Activated T-cell treated with anti-CD3 and anti-CD28 coated beads, Interleukin-2, amount 50 U/mL, for 1 hour (primary cell): ENCODE results near the gene USP4.

Experiments
- DNase-seq: peaks from one replicate; pipeline ENCODE4 v3.0.0-alpha.2; 2020

USP4 gene

GRCh38 chr3:49294343-49294742, 45.5 kb downstream of the USP4 start:
- no peak for DNase-seq

- no peak for DNase-seq
These were observed 55.9 kb downstream of the USP4 start for GRCh38 chr3:49283997-49284396.

DNA sequence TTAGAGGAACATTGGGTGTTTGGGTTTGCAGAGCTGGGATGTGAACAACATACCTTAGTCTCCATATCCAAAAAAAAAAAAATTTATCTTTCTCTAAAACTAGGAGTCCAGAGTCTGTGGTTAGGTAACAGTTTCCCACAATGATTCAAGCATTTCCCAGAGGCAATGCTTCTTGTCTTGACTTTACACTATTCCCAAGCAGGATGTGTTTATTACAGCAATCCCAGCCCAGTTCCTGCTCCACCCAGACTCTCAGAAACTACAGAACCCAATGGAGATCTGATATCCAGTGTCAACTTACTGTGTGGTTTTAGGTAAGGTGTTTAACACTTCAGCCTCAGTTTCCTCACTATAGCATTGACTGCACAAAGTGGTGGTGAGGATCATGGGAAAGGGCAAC, 60.5 kb downstream of the USP4 start:
- no peak for DNase-seq

GRCh38 chr3:49278548-49278947, 61.3 kb downstream of the USP4 start:
- DNase-seq = no peak

GRCh38 chr3:49277383-49277775, 62.5 kb downstream of the USP4 start:
- DNase-seq = no peak

DNA sequence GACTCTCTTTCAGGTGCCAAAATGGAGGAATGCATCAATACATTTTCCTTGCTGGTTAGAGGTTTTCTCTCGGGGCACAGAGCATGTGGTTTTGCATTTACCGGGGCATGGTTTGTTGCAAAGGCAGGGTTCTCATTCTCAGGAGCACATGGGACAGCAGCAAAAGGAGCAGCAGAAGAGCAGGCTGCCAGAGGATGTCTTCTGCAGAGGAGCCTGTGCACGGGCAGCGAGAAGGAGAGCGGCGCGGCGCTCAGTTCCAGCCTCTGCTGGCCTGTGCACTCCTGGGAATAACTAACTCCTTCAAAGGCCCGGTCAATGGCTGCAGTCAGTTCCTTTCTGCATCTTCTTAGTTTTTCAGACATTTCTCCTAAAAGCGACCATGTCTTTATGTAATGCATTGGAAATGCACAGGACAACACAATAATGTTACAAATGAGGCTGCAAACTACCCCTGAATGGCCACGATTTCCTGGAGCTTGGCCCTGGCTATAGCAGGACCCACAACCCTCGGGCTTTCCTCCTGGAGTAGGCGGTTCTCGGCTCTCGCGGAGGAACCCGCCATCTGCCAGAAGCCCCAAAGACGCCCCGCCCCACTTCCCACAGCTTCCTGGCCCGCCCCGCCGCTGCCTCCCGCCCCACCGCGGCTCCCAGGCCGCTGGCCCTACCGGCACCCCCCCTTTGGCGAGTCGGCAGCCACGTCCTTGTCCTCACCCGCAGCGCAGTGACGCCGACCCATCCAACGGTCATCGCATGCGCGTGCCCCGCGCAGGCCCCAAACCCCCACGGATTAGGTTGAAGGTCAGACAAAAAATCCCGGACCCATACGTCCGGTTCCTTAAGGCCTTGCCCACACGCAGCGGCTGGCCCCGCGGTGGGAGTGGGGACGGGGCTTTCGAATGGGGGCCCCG, 63.1 kb downstream of the USP4 start, which contains the start of gene C3orf62:
TSS of gene C3orf62 (minus strand) at position 758 of the 908 bp plus-strand sequence. CDS start at position 398, 360 bp downstream.
- peak; percentile 72 for DNase-seq

- DNase-seq = no peak
These were observed 65.9 kb downstream of the USP4 start for GRCh38 chr3:49273825-49274532.

GRCh38 chr3:49271047-49271446, 68.8 kb downstream of the USP4 start:
- DNase-seq = no peak

- DNase-seq = no peak
These were observed 69.7 kb downstream of the USP4 start for GRCh38 chr3:49270156-49270500.

- DNase-seq = no peak
These were observed 70.3 kb downstream of the USP4 start for GRCh38 chr3:49269443-49270155.

DNA sequence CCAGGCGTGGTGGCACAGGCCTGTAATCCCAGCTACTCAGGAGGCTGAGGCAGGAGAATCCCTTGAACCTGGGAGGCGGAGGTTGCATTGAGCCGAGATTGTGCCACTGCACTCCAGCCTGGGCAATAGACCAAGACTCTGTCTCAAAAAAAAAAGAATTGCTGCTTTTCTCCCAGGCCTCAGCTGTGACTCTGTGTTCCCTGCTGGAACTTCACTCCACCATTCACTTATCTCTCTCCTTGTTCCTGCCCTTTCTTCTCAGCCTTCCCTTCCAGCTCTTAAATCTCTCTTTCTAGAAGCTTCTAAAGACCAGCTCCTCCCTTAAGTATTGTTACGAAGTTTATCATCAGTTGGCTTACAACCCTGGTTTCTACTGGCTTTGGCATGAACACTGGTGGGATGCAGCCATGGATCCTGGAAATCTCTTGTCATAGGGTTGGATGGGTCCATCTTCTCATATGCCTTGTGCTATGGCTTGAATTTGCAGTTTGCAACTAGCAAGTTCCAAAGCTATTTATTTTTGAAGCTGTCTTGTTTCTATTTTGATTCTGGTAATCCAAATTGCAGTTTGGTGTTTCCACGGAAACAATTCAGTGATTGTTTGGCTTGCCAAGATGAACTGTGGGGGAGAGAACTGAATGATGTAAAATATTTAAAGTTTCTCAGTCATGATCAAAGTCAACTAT, 73.3 kb downstream of the USP4 start:
- no peak for DNase-seq

DNA sequence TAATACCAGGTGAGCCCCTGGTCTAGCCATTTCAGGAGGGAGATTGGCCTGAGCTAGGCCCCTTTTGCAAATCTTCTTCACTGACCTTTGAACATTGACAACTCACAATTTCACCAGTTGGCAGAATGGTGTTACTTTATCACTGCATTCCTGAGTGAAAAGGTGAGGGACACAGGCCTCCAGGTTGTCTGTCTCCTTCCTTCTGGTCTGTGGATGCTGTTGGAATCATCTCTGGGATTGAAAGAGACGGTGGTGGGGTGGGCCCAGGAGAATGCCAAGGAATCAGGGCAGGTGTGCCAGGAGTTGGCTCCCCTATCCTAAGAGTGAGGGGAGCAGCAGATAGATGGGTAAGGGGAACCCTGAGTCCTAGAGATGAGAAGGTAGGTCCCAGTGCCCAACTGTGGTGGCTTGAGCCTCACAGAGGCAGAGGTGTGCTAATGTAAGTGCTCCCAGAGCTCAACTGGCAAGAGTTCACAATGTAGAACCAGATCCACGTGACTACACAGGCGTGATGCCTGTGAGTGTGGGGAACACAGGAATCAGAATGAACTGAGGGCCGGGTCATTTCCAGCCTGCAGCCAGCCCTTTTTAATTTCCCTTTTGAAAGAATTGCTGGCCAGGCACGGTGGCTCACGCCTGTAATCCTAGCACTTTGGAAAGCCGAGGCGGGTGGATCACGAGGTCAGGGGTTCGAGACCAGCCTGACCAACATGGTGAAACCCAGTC, 74.0 kb downstream of the USP4 start:
- DNase-seq = no peak

GRCh38 chr3:49263159-49263889, 76.5 kb downstream of the USP4 start:
- DNase-seq = no peak

DNA sequence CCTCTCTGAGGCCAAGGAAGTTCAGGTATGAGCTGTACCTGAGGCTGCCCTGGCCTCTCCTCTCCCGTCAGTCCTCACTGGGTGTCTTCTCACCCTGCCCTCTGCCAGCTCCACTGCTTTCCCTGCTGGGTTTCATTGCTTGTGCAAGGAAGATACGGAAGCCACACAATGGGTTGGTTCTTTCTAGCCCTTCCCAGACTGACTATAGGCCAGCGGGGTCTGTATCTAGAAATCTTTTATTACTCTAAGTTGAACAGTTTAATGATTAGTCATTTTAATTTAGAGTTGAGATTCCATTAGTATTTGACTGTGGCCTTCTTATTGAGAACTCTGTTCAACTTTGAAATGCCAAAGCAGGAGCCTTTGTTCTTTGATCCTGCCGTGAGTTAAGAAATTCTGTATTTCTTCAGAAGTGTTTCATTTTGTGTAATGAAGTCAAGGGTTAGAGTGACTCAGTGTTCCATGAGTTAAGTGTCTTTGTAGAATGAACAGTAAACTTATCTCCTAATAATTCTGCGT, 79.0 kb downstream of the USP4 start:
- DNase-seq = no peak

DNA sequence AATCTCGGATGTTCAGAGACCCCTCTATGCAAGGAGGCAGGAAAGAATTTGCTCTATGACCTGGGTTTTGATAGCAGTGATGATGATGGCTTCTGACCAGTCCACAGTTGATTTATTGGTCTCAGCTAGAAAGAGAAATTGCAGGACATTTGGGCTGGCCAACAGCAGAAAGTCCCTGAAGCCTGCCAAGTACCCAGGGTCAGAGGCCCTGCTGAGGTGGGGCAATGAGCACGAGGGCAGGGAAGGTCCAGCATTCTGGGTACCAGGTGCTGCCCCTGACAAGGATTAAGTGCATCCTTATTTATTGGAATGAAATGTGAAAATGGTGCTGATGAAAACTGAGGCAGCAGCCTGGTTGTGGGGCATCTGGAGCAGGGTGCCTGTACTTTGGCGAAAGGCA, 82.7 kb downstream of the USP4 start:
- DNase-seq = no peak

DNA sequence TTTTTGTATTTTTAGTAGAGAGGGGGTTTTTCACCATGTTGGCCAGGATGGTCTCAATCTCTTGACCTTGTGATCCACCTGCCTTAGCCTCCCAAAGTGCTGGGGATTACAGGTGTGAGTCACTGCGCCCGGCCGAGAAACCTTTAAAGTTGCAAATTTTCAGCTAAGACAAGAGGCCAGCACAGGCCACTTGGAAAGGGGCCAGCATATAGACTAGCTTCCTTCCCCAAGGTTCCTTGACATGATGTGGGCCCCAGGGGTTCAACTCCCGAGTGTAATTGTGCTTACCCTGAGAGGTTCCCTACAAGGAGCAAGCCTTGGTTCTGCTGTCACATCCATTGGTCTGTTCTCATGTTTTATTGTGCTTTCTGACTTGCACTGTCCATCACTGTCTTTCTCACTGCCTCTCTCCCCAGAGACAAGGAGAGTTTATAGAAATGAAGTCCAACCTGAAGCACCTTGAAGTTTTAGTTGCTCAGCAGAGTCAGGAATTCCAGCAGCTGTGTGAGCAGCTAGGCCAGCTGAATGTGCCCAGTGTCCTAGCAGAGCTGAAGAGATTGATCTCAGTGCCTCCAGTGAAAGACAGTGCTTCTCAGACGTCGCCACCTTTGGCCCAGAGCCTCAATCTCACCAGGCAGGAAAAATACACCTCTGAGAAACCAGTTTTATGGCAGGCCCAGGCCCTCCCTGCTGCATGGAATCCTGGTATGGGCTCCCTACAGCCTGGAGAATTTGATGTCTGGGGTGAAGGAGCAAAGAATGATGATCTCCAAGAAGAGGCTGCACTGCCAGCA, 83.9 kb downstream of the USP4 start:
- no peak for DNase-seq

DNA sequence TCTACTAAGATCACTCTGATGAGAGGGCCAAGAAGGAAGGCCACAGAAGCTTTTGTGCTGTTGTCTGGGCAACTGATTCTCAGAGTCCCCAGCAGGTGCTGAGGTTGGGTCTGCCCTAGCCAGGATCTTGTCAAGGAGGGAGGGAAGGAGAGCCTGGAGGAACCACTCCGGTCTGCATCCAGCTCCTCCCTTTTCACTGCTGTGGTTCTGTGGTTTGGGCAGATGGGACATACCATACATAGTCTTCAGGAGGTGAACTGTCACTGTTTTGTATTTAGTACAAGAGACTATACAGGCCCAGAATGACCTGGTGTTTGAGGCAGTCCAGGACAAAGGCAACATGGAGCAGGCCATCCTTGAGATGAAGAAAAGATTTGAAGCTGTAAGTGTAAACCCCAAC, 84.7 kb downstream of the USP4 start:
- DNase-seq = no peak

- DNase-seq = no peak
These were observed 86.3 kb downstream of the USP4 start for GRCh38 chr3:49253512-49253911.

- no peak for DNase-seq
These were observed 91.0 kb downstream of the USP4 start for GRCh38 chr3:49248840-49249227.

DNA sequence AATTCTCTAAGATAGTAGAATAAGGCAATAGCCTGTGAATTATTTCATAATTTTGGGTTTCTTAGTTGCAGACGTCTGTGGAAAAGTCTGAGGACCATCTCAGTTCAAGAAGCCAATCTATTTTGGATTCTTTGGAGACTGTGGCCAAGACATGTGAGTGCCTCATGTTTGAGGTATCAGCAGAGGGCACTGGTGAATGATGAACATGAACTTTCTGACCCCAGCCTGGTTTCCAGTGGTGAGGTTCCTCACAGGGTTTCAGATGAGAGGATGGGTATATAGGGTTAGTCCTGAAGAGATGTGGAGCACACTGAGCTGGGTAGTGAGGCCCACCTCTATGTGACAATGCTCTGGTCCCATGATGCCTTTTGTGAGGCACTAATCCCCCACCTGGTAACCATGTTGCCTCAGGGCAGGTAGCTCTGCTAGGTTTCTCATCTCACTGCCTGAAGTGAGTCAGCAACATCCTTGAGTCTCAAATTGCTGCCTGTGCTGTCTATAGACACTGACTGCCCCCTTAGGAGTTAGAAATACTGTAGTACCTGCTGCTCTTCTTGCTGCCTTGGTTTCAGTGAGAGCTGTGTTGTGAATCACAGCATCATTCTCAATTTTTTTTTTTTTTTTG, 95.2 kb downstream of the USP4 start:
- DNase-seq = no peak
